ENCODE results near the gene LRRC49. TPM values are rescaled to one million over a fixed set of nuclear protein-coding genes. Genes with fewer than 3 reads are reported as not detected.

LRRC49 gene, protein sequence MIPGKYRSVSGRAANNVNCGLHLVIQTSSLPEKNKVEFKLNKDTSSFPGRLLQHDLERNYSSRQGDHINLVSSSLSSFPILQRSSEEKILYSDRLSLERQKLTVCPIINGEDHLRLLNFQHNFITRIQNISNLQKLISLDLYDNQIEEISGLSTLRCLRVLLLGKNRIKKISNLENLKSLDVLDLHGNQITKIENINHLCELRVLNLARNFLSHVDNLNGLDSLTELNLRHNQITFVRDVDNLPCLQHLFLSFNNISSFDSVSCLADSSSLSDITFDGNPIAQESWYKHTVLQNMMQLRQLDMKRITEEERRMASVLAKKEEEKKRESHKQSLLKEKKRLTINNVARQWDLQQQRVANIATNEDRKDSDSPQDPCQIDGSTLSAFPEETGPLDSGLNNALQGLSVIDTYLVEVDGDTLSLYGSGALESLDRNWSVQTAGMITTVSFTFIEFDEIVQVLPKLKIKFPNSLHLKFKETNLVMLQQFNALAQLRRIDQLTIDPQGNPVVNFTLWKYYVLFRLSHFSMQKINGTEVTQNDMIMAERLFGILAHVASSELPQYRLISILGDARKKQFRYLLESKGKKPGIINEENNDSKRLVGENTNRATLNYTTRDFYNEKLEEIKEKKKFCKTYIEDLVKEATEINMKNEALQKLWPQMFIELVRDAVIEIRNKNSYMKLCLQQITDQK
- 1 to 10 TPM in 3 of 4 donors, not detected in 1; 2.7 to 6.0 (median 4.4) TPM for total RNA-seq

DNA sequence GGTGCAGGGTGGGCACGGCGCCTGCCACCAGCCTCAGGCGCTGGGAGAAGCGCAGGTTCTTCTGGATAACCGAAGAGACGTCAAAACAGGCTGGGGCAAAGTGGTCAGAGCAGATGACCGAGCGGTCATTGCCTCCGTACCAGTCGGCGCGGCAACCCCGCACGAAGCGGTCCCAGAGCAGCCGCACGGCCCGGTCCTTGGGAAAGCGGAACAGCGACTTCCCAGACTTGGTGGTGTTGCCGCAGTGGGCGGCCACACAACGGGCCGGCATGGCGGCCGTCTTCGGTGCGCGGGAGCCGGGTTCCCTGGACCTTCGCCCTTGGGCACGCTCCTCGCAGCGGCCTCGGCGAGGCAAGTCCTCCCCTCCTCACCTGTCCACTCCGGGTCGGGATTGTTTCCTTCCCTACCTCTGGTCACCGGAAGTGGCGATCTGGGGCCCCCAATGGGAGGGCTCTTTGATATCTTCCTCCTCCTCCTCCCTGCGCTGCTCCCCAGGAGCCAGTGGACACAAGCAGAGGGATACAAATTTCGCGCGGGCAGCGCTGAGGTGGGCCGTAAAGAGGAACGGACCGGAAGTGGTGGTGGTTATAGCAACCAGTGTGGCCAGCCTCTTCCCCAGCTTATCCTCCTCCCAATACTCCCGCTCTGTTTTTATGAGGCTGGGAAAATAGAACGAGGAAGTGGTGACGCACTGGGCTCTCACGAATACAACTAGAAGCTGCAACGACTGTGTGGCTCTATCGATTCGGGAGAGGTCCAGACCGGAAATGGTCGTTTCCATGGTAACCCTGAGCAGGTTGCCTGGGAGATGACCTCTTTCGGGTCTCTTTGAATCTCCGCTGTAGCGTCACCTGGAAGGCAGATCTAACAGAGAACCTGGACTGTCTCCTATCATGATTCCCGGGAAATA, at the start of gene LRRC49, which contains the start of gene THAP10:
TSS of gene LRRC49 (plus strand) at position 825 of the 910 bp plus-strand sequence. CDS start at position 894, 69 bp downstream.
TSS of gene THAP10 (minus strand) at position 432 of the 910 bp plus-strand sequence. CDS start at position 271, 161 bp downstream.
- Histone ChIP-seq H3K36me3 (no peaks in the 10 kb centered on the region), H3K27ac (peak within 1 kb of the TSS; percentile 33 to 74 (median 60)), H3K4me1 (peaks cover 0 to 16% (median 0%) of the 10 kb centered on the region in 4 donors), H3K4me3 (peak within 1 kb of the TSS; percentile 52 to 85 (median 68)), H3K9me3 (no peaks in the 10 kb centered on the region), H3K27me3 (no peaks in the 10 kb centered on the region)
- no peak for TF ChIP-seq POLR2A (IDR thresholded peaks at IDR 0.05)
- TF ChIP-seq, protein P1, sequence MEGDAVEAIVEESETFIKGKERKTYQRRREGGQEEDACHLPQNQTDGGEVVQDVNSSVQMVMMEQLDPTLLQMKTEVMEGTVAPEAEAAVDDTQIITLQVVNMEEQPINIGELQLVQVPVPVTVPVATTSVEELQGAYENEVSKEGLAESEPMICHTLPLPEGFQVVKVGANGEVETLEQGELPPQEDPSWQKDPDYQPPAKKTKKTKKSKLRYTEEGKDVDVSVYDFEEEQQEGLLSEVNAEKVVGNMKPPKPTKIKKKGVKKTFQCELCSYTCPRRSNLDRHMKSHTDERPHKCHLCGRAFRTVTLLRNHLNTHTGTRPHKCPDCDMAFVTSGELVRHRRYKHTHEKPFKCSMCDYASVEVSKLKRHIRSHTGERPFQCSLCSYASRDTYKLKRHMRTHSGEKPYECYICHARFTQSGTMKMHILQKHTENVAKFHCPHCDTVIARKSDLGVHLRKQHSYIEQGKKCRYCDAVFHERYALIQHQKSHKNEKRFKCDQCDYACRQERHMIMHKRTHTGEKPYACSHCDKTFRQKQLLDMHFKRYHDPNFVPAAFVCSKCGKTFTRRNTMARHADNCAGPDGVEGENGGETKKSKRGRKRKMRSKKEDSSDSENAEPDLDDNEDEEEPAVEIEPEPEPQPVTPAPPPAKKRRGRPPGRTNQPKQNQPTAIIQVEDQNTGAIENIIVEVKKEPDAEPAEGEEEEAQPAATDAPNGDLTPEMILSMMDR (IDR thresholded peaks at IDR 0.05) = no peak
- peak; percentile 53 to 87 (median 84) for DNase-seq

DNA sequence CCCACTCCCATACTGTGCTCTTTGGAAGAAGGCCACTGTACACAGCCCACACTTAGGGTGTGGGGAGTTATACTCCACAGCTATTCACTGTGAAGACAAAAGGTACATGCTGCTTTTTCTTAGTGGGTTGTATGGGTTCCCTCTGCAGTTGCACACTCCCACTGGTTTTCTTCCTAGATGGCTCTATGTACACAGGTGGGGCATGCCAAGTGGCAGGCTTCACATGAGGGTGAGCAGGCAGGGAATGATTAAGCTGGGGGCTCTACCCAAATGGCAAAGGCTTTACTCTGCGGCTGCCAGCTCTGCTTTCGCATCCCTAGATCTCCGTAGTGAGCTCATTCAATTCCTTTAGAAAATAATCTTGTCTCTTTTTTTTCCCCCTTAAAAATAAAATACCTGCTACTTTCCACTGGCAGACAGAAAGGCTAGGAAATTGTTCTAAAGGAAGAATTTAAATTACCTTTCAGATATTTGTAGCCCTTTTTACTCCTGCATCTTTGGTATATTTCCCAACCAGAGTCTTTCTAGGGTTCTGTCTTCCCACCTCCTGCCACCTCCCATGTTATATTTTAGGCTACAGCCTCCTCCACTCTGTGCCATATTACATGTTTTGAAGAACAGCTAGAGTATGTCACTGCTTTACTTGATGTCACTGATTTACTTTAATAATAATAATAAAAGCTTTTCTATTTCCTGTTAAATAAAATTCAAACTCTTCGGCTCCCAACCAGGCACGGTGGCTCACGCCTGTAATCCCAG, 46.8 kb upstream of the LRRC49 start:
- no peak for DNase-seq
- Histone ChIP-seq H3K27ac (no peak overlapping the region), H3K9me3 (no peaks in the 10 kb centered on the region), H3K4me1 (no peaks in the 10 kb centered on the region), H3K36me3 (no peaks in the 10 kb centered on the region), H3K27me3 (no peaks in the 10 kb centered on the region), H3K4me3 (no peak overlapping the region)
- TF ChIP-seq POLR2A (IDR thresholded peaks at IDR 0.05) = no peak
- TF ChIP-seq, protein P1 (IDR thresholded peaks at IDR 0.05) = no peak

DNA sequence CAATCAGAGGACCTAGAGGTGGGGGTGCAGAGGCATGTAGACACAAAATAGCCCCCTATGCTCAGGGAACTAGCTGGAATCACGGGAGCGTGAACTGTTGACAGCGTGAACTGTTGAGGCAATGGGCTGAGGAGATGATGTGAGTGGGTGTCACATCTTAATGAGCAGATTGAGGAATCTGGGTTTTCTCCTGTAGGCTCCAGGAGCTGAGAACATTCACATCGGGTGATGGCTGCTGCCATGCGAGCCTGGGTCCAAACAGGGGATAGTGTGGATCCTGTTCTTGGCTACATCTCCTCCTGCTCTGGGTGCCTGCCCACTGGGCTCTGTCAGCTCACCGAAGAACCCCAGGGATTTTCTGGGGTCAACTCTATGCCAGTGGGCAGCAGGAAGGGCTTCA, 40.7 kb upstream of the LRRC49 start:
- TF ChIP-seq, protein P1 (IDR thresholded peaks at IDR 0.05) = no peak
- no peak for TF ChIP-seq POLR2A (IDR thresholded peaks at IDR 0.05)
- peaks cover 0 to 11% (median 0%) of the 10 kb centered on the region in 4 donors for H3K4me1 ChIP-seq

DNA sequence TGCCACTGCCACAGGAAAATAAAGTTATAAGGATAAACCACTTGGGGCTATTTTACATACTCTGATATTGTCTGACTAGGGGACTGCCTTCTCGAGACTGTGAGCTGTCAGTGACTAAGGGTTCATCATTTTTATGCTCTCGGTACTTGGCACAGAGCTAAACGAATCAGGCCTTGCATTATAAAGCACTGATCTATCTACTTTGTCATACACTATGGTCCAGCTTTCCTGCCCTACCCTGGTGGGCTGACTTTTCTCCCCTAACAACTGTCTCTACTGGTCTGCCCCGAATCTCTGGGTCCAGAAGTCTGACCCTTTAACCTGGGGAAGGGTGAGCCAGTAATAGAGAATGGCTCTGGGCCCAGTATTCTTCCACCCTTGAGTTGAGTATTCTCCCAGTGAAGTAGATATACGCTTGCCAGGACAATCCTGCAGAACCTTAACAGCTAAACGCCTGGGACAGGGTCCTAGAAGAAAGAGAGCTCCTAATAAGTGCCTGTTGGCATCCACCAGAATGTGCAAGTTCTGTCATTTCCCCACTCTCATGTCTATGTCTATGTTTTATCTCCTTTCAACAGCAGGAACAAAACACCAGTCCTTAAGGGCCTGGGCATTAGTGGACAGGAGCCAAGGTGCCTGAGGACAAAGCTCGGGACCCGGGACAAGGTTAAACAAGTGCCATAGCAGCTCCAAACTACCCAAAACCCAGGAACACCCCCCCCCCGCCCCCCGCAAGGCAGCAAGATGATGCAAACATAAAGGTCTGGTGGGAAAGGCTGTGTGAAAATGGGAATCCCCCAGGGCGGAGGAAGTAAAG, 39.9 kb upstream of the LRRC49 start:
- no peaks in the 10 kb centered on the region for H3K36me3 ChIP-seq
- H3K27ac ChIP-seq = peak overlapping the region in 2 of 4 donors; percentile 72 to 83
- H3K27me3 ChIP-seq = no peaks in the 10 kb centered on the region
- H3K4me1 ChIP-seq = peaks cover 0 to 11% (median 0%) of the 10 kb centered on the region in 4 donors
- no peaks in the 10 kb centered on the region for H3K9me3 ChIP-seq
- H3K4me3 ChIP-seq = peak overlapping the region; percentile 46 to 73 (median 62)
- DNase-seq = no peak
- no peak for TF ChIP-seq POLR2A (IDR thresholded peaks at IDR 0.05)
- TF ChIP-seq, protein P1 (IDR thresholded peaks at IDR 0.05) = no peak

More for the DNA sequence above, 40.7 kb upstream of the LRRC49 start:
- H3K9me3 ChIP-seq = no peaks in the 10 kb centered on the region
- no peak for DNase-seq
- no peaks in the 10 kb centered on the region for H3K27me3 ChIP-seq
- no peaks in the 10 kb centered on the region for H3K36me3 ChIP-seq
- no peak overlapping the region for H3K4me3 ChIP-seq
- H3K27ac ChIP-seq = no peak overlapping the region

Data from Peyer's patch (tissue), 4 donors.